CD14-positive monocyte (primary cell): ENCODE data around the gene CAMK2N2. TPM values are rescaled to one million over a fixed set of nuclear protein-coding genes. Genes with fewer than 3 reads are reported as not detected.

Source experiments
- DNase-seq, 3 donors: peaks; one replicate each; pipeline ENCODE4 v3.0.0-alpha.2; 2011 to 2022
- H2AFZ ChIP-seq: 2 replicates; pipeline ENCODE4 v1.6.0; 2012; ENCODE audit warnings: mild to moderate bottlenecking, low read depth, low read length, inconsistent platforms; ENCODE audit not compliant: insufficient read depth, poor library complexity, severe bottlenecking
- H3K27ac ChIP-seq, 2 donors: 1 replicate in 1 of 2; 2 replicates in 1 of 2; pipeline ENCODE4 v1.5.1; 2012 to 2013; ENCODE audit warnings: low read length in 2 of 2, control low read depth in 1 of 2, inconsistent platforms in 1 of 2, low read depth in 1 of 2, mild to moderate bottlenecking in 1 of 2
- H3K27me3 ChIP-seq, 2 donors: one replicate each; pipeline versions ENCODE4 v1.6.0 to v1.6.1; 2011 to 2013; ENCODE audit warnings: low read length in 2 of 2; ENCODE audit not compliant: control insufficient read depth in 2 of 2, insufficient read depth in 2 of 2
- H3K36me3 ChIP-seq, 2 donors: replicated peaks in 1 of 2; 1 replicate in 1 of 2; 2 replicates in 1 of 2; pipeline versions ENCODE4 v1.5.1 to v1.6.1; 2012 to 2013; ENCODE audit warnings: low read length in 2 of 2, control low read depth in 1 of 2, inconsistent platforms in 1 of 2, mild to moderate bottlenecking in 1 of 2; ENCODE audit not compliant: insufficient read depth in 2 of 2, control insufficient read depth in 1 of 2
- H3K4me1 ChIP-seq, 2 donors: 1 replicate in 1 of 2; 2 replicates in 1 of 2; pipeline versions ENCODE4 v1.5.1 to v1.6.1; 2012 to 2013; ENCODE audit warnings: low read length in 2 of 2, control low read depth in 1 of 2, inconsistent platforms in 1 of 2, mild to moderate bottlenecking in 1 of 2, moderate library complexity in 1 of 2; ENCODE audit not compliant: insufficient read depth in 2 of 2, control insufficient read depth in 1 of 2
- H3K4me2 ChIP-seq: replicated peaks from 2 replicates; pipeline ENCODE3; 2012; ENCODE audit warnings: low read length, moderate library complexity, mild to moderate bottlenecking; ENCODE audit not compliant: poor library complexity, severe bottlenecking; ENCODE audit errors: extremely low read depth
- H3K4me3 ChIP-seq, 3 experiments: fragments of 200-600 bp in 1 of 3; sonication (generic) in 1 of 3; replicated peaks in 1 of 3; 1 replicate in 2 of 3; 2 replicates in 1 of 3; pipeline ENCODE4 v1.5.1; 2011 to 2013; ENCODE audit warnings: low read length in 3 of 3, mild to moderate bottlenecking in 3 of 3, control low read depth in 2 of 3, low read depth in 2 of 3, inconsistent platforms in 1 of 3, moderate library complexity in 1 of 3
- H3K79me2 ChIP-seq: 2 replicates; pipeline ENCODE4 v1.6.0; 2012; ENCODE audit warnings: mild to moderate bottlenecking, control low read depth, inconsistent platforms, low read length, moderate library complexity; ENCODE audit not compliant: insufficient read depth
- H3K9ac ChIP-seq: 2 replicates; pipeline ENCODE4 v1.6.0; 2017; ENCODE audit warnings: low read length, mild to moderate bottlenecking; ENCODE audit not compliant: insufficient read depth, poor library complexity, severe bottlenecking
- H3K9me3 ChIP-seq, 2 donors: replicated peaks in 1 of 2; 1 replicate in 1 of 2; 2 replicates in 1 of 2; pipeline versions ENCODE4 v1.5.1 to v1.6.1; 2012 to 2013; ENCODE audit warnings: low read length in 2 of 2, control low read depth in 1 of 2; ENCODE audit not compliant: control insufficient read depth in 1 of 2, insufficient read depth in 1 of 2
- H4K20me1 ChIP-seq: 2 replicates; pipeline ENCODE4 v1.6.0; 2012; ENCODE audit warnings: mild to moderate bottlenecking, low read length, control low read depth, moderate library complexity; ENCODE audit not compliant: insufficient read depth
- H3K27ac Mint-ChIP-seq, 7 donors: one replicate each; pipeline ENCODE4 v1.8.0; 2020; ENCODE audit warnings: mild to moderate bottlenecking in 7 of 7, mixed read lengths in 7 of 7, moderate library complexity in 6 of 7, inconsistent platforms in 2 of 7
- H3K27me3 Mint-ChIP-seq, 3 donors: one replicate each; pipeline ENCODE4 v1.8.0; 2021 to 2022; ENCODE audit warnings: low read depth in 3 of 3, mild to moderate bottlenecking in 3 of 3, mixed read lengths in 3 of 3, moderate library complexity in 3 of 3, inconsistent platforms in 1 of 3
- H3K36me3 Mint-ChIP-seq, 2 donors: one replicate each; pipeline ENCODE4 v1.8.0; 2020; ENCODE audit warnings: mixed read lengths in 2 of 2, inconsistent platforms in 1 of 2, mild to moderate bottlenecking in 1 of 2
- H3K4me1 Mint-ChIP-seq: one replicate; pipeline ENCODE4 v1.8.0; 2020; ENCODE audit warnings: mild to moderate bottlenecking, mixed read lengths
- H3K4me3 Mint-ChIP-seq, 2 donors: one replicate each; pipeline ENCODE4 v1.8.0; 2020; ENCODE audit warnings: mild to moderate bottlenecking in 2 of 2, mixed read lengths in 2 of 2, moderate library complexity in 1 of 2
- H3K9me3 Mint-ChIP-seq, 7 donors: one replicate each; pipeline ENCODE4 v1.8.0; 2020 to 2022; ENCODE audit warnings: mixed read lengths in 7 of 7, mild to moderate bottlenecking in 6 of 7, moderate library complexity in 6 of 7, inconsistent platforms in 2 of 7
- CTCF ChIP-seq: fragments of 200-600 bp; IDR thresholded peaks from one replicate; pipeline ENCODE4 v1.8.0; 2022; ENCODE audit warnings: antibody characterized with exemption, mild to moderate bottlenecking
- WGBS: methylation state at CpG from one replicate; pipeline ENCODE4 v1.1.5; 2013; ENCODE audit warnings: missing lambda C conversion rate; ENCODE audit not compliant: insufficient coverage; 5-methylcytosine and 5-hydroxymethylcytosine counted together
- intact Hi-C, 2 donors: fragments of 100-400 bp; cut with micrococcal nuclease; formaldehyde crosslinking; loops; one replicate each; pipeline versions ENCODE4 v1.15.0 to v1.15.1; 2023
- polyA plus RNA-seq, 3 donors: library from polyadenylated mRNA; depleted of rRNA in 1 of 3; unstranded in 2 of 3; stranded (reverse) in 1 of 3; fragments of 300-500 nt in 2 of 3; fragments of >200 nt in 1 of 3; fragmentation: Illumina TruSeq in 2 of 3; gene quantifications; 1 replicate in 2 of 3; 2 replicates in 1 of 3; pipeline ENCODE4 v1.2.3, GENCODE V29; 2012 to 2021

CAMK2N2 gene
- polyA plus RNA-seq, 3 donors = not detected

GRCh38 chr3:184239221-184239620 lies 22.1 kb downstream of the CAMK2N2 start:
- intact Hi-C loops = no loop called here
- H3K27me3 ChIP-seq = no peaks in the 10 kb centered on the region
- Mint-ChIP-seq H3K4me3 (no peak overlapping the region), H3K9me3 (no peaks in the 10 kb centered on the region), H3K36me3 (peaks cover 20 to 24% of the 10 kb centered on the region in 2 donors), H3K27ac (no peak overlapping the region), H3K27me3 (peaks cover 0 to 10% (median 6%) of the 10 kb centered on the region in 3 donors), H3K4me1 (no peaks in the 10 kb centered on the region)
- DNase-seq = no peak
- no peak overlapping the region for H3K9ac ChIP-seq
- no peaks in the 10 kb centered on the region for H4K20me1 ChIP-seq
- 100% methylated on average over 1 of the region's 8 CpGs for WGBS
- H3K36me3 ChIP-seq = peaks cover 24 to 26% of the 10 kb centered on the region in 2 donors
- H3K4me3 ChIP-seq = no peak overlapping the region
- TF ChIP-seq CTCF = no peak
- no peaks in the 10 kb centered on the region for H3K4me1 ChIP-seq
- H3K27ac ChIP-seq = no peak overlapping the region
- H3K4me2 ChIP-seq = no peak overlapping the region
- H2AFZ ChIP-seq = no peak overlapping the region
- no peaks in the 10 kb centered on the region for H3K79me2 ChIP-seq
- H3K9me3 ChIP-seq = no peaks in the 10 kb centered on the region

GRCh38 chr3:184238246-184238818 lies 23.0 kb downstream of the CAMK2N2 start:
- 91% methylated on average over 11 of the region's 13 CpGs for WGBS
- Mint-ChIP-seq H3K36me3 (peaks cover 13 to 15% of the 10 kb centered on the region in 2 donors), H3K4me1 (no peaks in the 10 kb centered on the region), H3K27me3 (peaks cover 6 to 12% (median 11%) of the 10 kb centered on the region in 3 donors), H3K4me3 (no peak overlapping the region), H3K9me3 (no peaks in the 10 kb centered on the region), H3K27ac (no peak overlapping the region)
- H2AFZ ChIP-seq = no peak overlapping the region
- H3K4me1 ChIP-seq = no peaks in the 10 kb centered on the region
- H3K9me3 ChIP-seq = no peaks in the 10 kb centered on the region
- no peak overlapping the region for H3K9ac ChIP-seq
- DNase-seq = no peak
- intact Hi-C loops = no loop called here
- H3K36me3 ChIP-seq = peaks cover 15 to 17% of the 10 kb centered on the region in 2 donors
- no peak overlapping the region for H3K27ac ChIP-seq
- TF ChIP-seq CTCF = no peak
- H3K27me3 ChIP-seq = peaks cover 0 to 4% of the 10 kb centered on the region in 2 donors
- H4K20me1 ChIP-seq = no peaks in the 10 kb centered on the region
- no peak overlapping the region for H3K4me3 ChIP-seq
- H3K79me2 ChIP-seq = no peaks in the 10 kb centered on the region
- no peak overlapping the region for H3K4me2 ChIP-seq
